HG02870 (cell line): ENCODE measurements around the gene SPSB1.

Experiments used
- ATAC-seq: cut with Tn5 transposase; IDR thresholded peaks from one replicate; pipeline ENCODE4 v1.9.1; 2021; ENCODE audit warnings: mild to moderate bottlenecking, moderate library complexity; ENCODE audit not compliant: unreplicated experiment

SPSB1 gene

DNA sequence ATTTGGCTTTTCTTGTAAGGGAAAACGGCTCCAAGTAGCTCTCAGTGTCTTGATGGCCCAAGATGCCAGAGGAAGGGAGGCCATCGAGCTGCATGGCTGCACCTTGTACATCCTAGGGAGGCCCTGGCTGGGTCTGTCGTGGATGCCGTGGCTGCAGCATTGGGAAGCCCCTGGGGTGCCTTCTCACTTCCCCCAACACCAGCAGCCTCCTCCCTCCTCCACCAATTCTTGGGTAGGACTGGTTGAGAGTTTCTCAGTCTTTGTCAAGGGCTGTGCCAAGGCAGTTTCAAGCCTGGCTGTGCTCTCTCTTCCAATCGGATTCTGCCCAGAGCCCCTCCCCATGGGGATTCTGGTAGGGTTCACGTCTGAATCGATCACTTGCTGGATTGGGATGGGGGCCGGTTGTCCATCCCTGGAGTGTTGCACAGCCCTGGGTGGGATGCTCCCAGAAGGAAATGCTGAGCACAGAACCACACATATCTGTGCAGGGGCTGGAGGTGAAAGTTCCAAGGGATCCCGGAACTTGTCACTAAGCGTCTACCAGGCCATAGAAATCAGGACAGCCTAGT lies 14.0 kb upstream of the SPSB1 start:
- ATAC-seq, result no peak

DNA sequence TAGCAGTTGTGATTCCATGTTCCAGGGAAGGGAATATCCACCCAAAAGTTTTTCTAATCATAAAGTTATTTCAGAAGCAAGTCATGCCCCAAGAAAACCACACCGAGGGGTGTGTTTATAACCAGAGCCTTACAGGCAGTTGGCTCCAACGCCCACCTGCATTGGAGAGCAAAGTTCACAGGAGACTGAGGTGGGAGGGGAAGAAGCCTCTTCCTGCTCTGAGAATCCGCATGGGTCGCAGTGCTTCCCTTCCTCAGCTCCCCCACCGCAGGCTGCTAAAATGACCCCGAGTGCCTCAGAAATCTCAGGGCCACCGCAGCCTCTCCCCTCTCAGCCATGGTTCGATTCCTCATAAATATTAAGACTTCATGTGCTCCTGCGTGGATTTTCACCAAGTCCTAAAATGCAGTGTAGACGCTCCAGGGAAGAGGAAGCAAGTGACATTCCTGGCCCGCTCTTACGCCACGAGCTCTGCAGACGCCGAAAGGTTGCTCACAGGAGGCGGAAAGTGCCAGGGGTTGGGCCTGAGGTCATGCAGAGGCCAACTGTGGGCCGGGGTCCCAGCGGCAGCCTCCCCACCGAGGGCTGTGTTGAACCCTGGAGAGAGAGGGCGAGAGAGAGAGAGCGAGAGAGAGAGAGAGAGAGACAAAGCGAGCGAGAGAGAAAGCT lies 13.4 kb upstream of the SPSB1 start:
- ATAC-seq, result no peak

DNA sequence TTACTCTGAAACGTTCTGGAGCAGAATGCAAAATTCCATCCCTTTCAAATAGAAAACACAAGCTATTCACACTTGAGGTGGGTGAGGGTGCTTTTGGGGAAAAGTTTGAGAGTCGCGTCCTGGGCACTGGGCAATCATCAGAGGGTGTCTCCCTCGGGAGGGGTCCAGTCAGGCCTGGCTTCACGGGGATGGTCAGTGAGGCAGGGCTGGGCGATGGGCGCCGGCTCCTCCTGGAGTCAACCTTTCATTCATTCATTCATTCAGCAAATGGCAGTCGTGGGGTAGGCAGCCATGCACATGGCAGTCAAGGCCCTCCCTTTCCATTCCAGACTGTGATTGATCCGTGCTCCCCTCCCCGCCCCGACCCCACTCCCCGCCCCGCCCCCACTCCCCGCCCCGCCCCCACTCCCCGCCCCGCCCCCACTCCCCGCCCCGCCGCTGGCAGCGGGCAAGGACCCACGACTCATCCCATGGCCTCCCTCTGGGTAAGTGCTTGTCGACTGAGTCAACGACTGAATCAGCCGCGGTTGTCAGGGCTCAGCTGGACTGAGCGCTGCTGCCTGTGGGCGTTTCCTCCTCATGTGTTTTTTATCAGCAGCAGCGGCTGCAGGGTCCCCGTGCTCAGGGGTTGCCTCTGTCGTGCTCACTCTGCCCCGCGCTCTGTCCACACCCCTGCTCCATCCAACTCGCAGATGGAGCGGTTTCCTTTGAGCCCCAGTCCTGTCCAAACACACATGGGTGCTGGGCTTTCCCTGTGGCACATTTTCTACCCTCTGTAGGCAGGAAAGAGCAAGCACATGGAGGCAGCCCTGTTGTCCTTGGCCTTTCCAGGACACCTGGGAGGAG lies 12.5 kb upstream of the SPSB1 start:
- ATAC-seq, result no peak

DNA sequence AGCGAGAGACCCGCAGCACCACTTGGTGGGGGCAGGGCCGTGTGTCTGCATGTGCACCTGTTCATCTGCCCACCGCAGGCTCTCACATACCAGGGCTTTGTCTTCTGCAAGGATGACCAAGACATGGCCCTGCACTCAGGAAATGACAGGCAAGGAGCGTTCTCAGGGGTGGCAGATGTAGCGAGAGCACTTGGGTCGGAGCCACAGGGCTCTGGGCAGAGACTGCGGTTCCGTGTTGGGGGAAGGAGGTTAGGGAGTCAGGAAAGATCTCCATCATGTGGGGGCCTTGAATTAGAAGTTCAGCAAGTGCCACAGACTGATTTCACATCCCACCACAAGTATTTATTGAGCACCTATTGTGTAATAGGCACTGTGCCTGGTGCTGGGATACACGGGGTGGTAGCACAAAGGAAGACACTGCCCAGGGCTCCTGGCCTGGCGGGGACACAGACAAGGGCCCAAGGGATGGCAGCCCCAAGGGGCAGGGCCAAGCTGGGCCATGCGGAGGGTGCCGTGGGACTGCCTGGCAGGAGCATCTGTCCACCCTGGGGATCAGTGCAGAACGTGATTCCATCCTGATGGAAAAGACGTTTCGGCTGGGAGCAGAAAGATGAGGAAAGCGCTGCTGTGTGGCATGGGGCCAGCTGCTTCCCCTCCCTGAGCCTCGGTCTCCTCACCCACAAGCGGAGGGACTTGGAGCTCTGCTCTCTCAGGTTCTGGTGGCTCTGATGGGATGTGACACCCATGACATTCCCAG lies 11.4 kb upstream of the SPSB1 start:
- no peak for ATAC-seq

DNA sequence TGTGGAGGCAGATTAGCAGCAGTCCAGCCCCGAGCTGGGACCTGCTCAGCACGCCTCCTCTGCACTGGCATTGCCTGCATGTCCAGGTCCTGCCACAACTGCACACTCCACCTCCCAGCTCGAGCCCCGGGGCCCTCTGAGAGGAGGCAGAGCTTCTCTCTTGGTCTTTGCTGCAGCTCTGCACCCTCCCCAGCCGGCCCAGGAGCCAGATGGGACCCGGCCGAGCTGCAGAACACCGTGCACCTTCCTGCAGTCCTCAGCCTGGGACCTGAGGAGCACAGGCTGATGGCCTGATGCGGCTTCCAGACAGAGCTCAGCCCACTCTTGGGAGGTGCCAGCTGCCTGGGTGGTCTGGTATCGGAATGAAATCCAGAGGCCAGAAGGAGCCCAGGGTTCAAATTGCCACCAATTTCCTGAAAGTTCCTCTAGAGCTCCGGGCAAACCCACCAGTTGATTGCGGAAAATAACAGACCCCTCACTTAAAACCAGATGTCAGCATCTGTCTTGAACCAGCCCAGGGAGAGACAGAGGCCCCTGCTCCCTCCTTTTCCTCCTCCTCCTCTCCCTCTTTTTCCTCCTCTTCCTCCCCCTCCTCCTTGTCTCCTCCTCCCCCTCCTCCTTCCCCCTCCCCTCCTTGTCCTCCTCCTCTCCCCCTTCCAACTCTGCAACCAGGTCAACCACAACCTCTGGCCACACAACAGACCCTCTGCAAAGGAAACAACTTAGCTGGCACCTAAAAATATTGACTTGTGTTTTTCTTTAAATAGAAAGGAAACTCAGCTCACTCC lies 10.6 kb upstream of the SPSB1 start:
- no peak for ATAC-seq

DNA sequence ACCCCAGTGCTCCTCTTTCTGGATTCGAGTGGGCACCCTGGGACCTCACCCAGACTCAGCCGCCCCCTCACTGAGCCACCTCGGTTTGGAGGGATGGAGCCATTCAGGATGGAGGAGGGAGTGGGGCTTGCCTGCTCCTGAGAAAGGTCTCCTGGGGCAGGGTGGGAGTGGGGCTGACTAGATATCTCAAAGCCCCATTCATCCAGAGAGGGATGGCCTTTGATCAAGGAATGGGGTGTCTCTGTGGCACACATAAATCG lies 10.1 kb upstream of the SPSB1 start:
- no peak for ATAC-seq

DNA sequence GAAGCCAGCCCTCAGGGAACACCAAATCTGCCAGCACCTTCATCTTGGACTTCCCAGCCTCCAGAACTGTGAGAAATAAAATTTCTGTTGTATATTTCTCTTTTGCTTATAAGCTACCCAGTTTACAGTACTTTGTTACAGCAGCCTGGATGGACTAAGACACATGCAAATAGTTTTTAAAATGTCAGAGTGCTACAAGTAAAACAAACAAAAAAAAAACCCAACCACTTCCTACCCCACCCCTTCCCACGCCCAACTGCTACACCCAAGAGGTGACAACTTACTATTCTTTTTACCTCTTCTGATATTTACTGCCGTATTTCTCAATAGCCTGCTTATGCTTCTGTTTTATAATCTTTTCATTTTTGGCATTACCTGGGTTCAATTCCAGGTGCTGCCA lies 8.6 kb upstream of the SPSB1 start:
- no peak for ATAC-seq

DNA sequence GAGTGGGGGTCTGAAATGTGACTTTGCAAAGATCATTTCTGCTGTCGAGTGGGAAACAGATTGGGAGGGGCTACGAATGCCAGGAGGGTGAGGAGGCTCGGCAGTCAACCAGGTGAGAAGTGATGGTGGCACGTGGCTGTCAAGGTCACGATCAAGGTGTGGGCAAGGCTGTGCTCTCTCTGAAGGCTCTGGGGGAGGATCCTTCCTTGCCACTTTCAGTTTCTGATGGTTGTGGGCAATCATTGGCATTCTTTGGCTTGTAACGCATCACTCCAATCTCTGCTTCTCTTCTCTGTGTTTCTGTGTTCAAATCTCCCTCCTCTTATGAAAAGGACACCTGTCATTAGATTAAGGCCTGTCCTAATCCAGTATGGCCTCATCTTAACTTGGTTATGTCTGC lies 6.1 kb upstream of the SPSB1 start:
- ATAC-seq, result no peak

DNA sequence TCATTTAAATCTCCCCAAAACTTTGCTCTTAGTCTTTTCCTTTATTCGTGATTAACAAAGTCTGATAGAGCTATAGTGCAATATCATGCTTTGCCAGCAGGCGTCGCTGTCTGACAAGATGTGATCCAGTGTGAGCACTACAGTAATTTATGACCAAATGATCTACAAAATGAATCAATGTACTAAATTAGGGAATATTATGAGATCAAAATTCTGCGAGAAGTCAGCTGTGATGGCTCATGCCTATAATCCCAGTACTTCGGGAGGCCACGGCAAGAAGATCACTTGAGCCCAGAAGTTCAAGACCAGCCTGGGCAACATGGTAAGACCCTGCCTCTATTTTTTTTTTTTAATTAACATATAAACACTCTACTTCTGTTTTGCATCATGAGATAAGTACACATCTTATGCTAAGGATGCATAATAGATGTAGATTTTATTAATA lies 3.6 kb upstream of the SPSB1 start:
- ATAC-seq, result no peak

DNA sequence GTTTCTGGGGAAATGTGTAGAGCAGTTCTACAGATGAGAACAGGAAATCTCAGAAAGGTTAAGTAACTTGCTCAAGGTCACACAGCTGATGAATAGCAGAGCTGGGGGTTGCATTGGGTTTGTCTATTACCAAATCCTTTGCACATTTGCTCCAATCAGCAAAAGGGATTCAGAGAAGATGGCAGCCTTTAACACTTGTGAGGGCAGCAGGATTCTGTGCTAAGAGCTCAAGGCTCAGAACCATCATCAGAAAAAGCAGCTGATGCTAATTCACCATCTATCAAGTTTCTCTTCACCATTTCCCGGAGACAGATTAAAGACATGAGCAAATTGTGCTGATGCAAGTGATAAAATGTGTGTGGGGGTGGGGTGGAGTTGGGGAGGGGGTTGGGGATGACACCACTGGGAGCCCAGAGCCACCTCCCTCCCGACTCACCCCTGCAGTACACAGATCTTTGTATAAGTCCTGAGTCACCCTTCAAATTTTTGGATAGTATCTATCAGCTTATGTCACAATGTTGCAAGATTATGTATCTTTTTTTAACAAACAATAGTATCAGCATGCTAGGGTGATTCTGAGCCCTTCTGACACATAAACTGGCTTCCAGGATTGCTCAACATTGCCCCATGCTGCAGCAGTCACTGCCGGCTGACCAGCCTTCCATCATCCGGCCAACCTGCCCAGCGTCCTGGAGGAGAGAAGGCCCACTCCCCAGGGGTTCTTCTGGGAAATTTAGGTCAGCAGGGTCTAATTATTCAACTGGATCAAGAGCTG lies 2.8 kb upstream of the SPSB1 start:
- no peak for ATAC-seq

DNA sequence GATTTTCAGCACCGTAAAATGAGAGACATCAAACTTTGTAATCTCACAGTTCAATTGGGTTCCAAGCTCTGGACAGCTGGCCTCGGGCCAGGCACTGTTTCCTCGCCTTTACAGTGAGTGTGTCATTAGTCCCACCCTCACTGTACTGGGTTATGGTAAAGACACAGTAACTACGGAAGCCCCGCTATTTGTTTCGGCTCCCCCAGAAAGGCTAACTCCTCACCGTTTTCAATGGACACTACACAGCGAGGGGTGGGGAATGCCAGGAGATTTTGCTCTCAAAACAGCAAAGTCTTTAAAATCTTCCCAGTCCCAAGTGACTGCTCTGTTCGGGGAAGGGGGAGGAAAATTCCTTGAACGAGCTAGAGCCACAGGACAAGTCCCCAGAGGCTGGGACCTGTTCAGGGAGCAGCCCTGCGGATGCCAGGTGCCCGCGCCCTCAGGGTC lies 757 bp upstream of the SPSB1 start:
- no peak for ATAC-seq

DNA sequence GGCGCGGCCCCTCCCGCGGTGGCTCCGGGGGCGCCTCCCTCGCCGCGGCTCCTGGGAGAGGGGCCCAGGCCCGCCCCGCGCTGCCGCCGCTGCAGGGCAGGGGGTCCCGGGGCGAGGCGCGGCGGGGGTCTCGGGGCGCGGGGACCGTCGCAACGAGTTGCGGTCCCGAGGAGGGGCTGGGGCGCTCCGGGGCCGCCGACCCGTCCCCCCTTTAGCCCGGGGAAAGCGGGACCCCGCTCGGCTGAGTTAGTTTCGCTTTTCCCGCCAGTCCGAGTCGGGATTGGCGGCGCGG lies 493 bp downstream of the SPSB1 start:
- no peak for ATAC-seq

DNA sequence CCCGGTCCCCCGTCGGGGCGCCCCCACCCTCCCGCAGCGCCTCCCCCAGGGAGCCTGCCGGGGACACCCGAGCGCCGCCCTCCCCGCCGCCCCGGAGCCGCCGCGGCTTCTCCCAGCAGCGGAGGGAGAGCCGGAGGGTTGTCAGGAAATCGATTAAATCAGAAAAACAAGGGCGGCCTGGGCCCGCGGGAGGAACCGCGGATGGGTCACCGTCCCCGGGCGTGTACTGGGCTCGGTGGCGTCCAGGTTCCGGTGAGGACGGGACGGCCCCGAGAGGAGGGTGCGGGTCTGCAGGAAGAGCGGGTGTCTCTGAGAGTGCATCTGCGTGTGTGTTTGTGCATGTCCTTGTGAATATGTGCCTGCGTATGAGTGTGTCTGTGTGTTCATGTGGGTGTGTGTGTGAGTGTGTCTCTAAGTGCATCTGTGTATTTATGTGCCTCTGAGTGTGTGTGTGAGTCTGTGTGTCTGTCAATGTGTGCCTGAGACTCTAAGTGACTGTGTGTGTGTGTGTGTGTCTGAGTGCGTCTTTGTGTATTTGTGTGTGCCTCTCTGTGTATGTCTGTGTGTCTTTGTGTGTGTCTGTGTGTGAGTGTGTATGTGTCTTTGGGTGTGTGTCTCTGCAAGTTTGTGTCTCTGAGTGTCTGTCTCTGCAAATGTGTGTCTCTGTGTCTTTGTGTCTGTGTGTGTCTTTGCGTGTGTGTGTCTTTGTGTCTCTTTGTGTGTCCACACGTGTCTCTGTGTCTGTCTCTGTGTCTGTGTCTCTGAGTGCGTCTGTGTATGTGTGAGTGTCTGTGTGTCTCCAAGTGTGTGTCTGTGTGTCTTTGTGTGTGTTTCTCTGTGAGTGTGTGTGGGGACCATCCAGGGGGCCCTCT lies 1.1 kb downstream of the SPSB1 start:
- no peak for ATAC-seq

DNA sequence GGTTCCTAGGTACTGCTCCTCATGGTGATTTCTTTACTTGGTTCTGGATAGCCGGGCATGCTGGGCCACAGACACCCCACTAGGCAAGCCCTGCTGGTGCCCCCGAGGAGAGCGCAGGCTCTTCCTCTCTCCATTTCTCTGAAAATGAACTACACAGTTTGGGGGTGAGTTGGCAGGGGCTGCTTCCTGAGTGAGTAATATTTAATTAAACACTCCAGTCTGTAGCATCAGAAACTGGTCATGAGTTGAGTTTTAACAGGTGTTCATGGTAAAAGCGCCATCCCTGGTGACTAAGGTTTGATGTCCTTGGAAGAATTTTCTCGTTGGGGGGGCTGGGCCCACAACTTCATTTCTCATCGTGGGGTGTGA lies 1.7 kb downstream of the SPSB1 start:
- ATAC-seq, result no peak

DNA sequence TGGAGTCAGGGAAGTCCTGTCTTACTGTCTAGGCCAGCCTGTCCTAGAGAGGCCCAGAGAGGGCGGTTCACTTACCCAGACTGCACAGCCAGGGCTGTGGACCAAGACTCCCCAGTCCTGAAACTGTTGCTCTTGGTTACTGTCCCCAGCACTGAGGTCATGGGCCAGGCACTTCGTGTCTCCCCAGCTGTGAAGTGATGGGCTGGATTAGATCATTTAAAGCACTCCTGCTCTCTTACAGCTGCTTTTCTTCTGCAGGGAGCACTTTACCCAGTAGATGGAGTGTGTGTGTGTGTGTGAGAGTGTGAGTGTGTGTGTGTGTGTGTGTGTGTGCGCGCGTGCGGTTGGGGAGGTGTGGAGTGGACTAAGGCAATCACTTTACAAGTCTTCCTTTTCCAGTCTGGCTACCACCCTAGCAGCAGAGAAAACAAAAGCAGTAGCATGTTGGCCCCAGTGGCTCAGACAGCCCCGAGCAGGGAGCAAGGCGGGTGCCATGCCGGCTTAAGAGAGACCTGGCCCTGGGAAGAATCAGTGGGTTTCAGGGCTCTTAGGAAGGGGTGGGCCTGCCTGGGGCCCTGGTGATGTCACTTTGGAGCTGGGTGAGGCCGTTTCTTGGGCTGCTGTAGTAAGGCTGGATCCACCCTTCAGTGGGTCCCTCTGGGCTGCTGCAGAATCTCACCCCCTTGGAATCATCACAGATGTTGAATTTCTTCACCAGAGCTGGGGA lies 2.4 kb downstream of the SPSB1 start:
- no peak for ATAC-seq

DNA sequence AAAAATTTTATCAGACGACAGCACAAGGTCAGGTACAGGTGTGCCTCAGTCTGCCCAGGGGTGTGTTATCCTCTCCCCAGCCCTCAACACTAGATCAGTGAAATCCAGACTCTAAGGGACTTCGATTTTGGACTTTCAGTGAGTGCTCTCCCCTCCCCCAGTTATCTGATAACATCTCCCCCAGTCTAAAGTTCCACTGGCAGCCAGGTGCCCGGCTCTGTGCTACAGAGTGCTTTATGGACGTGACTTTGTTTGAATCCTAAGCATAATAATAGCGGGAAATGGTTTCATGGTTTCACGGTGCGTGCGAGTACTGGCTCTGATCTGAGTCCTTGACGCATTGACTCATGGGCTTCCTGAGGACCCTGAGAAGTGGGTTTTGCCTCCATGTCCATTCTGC lies 3.2 kb downstream of the SPSB1 start:
- ATAC-seq, result no peak

DNA sequence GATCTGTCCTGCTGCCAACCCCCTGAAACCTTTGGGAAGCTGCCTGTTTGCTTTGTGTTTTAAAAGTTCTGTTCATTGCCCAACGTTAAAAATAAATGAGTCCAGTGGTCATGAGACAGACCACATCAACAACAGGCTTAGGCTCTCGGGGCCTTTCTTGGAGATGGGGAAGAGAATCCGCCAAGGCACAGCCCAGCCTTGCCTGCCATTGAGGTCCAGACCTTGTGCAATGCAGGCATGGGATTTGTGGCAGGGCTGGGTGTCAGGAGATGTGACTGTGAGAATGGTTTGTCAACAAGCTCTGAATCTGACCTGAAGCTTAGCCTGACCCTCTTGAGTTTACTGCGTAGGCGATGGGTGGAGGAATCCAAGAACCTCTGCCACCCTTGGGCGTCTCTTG lies 4.2 kb downstream of the SPSB1 start:
- ATAC-seq, result no peak

DNA sequence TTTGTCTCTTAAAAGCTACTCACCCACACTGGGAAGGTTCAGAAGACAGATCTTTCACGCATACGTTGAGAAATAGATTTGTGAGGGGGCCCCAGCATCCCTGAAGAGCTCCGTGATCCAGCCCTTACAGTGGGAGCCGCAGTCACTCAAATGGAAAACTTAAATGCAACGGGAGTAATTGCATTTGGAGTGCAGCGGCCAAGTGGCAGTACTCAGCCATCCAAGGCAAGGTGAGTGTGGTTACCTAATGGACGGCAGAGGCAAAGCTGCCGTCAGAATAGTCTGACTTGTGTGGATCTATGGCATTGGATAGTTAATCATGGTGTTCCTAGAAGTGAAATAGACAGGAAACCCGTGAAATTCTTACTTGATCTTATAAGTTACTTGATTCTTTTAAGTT lies 5.1 kb downstream of the SPSB1 start:
- ATAC-seq, result no peak

DNA sequence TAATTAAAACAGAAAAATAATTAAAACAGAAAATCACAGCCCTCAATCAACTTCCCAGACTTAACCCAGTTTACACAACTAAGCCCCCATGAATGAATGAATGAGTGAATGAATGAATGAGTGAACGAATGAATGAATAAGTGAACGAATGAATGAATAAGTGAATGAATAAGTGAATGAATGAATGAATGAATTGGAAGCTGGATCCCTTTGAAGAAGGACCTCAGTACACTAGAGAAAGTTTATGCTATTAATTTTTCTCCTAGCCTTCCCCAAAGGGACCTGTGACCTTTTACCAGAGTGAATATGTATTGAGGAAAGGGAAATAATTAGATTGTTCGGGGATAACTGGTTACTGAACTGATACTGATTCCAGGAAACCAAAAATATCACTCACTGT lies 5.6 kb downstream of the SPSB1 start:
- ATAC-seq, result no peak
